ENCODE data around the gene DCLRE1A. TPM values are rescaled to one million over a fixed set of nuclear protein-coding genes. Genes with fewer than 3 reads are reported as not detected.

The DCLRE1A gene
- polyA plus RNA-seq (ENCODE audit: insufficient read length in 10 of 10) = 1 to 10 TPM; 4.8 to 6.5 (median 5.8) TPM
- long read RNA-seq, donor 1 = 0 reads
- long read RNA-seq, donor 2, full-length matches to known transcripts = 1 of 1 reads
- long read RNA-seq, donor 2, partial matches to known transcripts = 0 of 1 reads
- long read RNA-seq, donor 2, other reads (novel, unspliced or antisense) = 0 of 1 reads
- long read RNA-seq, donor 3 = 0 reads
- long read RNA-seq, donor 4, full-length matches to known transcripts = 1 of 1 reads
- long read RNA-seq, donor 4, partial matches to known transcripts = 0 of 1 reads
- long read RNA-seq, donor 4, other reads (novel, unspliced or antisense) = 0 of 1 reads
- long read RNA-seq, donor 5 = 0 reads
- long read RNA-seq, donor 6, full-length matches to known transcripts = 2 of 2 reads
- long read RNA-seq, donor 6, partial matches to known transcripts = 0 of 2 reads
- long read RNA-seq, donor 6, other reads (novel, unspliced or antisense) = 0 of 2 reads
- long read RNA-seq, donor 7 = 0 reads
- long read RNA-seq, donor 8, full-length matches to known transcripts = 1 of 1 reads
- long read RNA-seq, donor 8, partial matches to known transcripts = 0 of 1 reads
- long read RNA-seq, donor 8, other reads (novel, unspliced or antisense) = 0 of 1 reads
- long read RNA-seq, donor 9 = 0 reads

GRCh38 chr10:113854013-113854760, at the start of gene DCLRE1A, which contains the start of gene NHLRC2:
TSS of gene DCLRE1A (minus strand) at chr10:113854082. CDS start at chr10:113853182, 900 bp downstream.
TSS of gene NHLRC2 (plus strand) at chr10:113854661. CDS start at chr10:113854873, 212 bp downstream.
- peak; percentile 79 to 94 (median 84) for DNase-seq

GRCh38 chr10:113899952-113900598, 46.2 kb upstream of the DCLRE1A start:
- DNase-seq = no peak

DNA sequence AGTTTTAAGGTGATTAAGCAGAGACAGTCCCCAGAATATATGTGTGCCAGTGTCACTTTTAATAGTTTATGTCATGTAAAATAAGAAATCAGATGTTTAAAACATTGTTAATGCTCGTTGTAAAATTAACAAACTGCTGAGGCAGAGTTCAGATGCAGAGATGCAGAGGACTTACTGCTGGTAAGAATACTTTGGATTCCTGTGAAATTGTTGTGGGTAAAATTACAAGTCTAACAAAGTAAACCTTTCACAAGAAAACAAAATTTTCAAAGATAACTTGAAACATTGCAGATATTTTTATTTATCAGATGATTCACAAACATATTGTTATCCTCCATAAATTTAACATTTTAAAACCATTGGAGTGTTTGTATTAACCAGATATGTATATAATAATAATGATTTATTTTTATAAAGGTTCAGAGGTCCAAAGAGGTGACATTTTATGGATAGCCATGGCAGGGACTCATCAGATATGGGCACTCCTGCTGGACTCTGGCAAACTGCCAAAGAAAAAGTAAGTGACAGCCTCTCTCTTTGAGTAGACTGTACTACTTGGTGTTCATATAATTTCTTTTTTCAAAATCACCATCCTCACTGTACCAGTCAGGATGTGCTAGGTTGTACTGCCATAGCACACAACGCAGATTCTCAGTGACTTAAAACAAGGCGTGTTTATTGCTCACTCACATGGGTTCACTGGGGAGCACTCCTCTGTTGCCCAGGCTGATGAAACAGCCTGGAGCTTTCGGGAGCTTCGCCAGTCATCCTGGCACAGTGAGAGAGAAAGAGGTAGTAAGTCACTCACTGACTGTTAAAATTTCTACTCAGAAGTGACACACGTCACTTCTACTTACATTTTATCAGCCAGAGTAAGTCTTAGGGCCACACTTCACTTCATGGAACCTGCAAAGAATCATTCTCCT, 44.1 kb upstream of the DCLRE1A start:
- DNase-seq = no peak

GRCh38 chr10:113895018-113895417, 41.1 kb upstream of the DCLRE1A start:
- no peak for DNase-seq

DNA sequence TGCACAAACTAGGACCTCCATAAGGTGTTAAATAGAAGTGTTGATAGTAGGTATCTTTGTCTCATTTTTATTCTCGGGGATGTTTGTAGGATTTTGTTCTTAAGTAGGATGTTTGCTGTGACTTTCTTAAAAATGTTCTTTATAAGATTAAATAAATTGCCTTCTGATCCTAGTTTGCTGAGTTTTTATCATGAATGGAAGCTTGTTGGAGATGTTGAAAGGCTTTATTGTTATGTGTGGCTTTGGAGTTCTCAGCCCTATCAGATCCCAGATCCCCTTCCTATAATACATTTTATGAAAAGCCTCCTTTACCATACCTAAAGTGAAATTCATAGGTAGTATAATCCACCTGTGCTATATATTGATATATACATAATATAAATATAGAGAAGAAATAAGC, 40.7 kb upstream of the DCLRE1A start:
- no peak for DNase-seq

DNA sequence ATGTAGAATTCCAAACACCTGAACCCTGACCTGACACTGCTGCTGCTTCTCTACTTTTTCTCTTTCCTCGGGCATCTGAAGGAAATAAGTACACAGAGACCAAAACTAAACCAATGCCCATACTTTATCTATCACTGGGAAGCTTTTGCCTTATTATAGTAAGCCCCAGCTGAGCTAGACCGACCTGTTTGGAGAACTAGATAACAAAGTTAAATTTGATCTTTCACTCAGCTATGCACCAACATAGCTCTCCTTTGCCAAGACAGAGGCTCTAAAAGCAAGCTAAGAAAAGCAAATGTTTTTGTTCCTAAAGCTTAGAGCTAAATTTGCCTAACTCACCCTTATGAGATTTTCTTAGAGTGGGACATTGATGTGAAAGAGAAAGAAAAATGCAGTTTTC, 39.7 kb upstream of the DCLRE1A start:
- DNase-seq = no peak

DNA sequence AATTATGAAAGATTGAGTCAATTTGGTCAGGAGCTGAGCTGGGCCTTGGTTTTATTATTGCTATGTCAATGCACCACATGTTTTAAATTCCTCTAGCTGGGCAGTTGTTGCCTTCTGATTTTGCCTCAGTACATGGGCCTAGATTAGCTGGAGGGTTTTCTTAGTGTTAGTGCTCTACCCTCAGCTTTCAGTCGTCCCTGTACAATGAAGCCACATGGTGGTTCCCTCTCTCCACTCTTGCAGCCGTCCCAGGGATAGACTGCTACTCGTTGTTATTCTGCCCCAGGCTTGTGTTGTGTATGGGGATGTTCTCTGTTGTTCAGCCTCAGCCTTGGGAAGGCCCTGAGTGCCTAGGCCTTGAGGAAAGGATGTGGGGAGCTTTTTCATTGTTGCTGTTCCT, 37.6 kb upstream of the DCLRE1A start:
- DNase-seq = no peak

GRCh38 chr10:113890769-113891168, 36.9 kb upstream of the DCLRE1A start:
- no peak for DNase-seq

GRCh38 chr10:113889911-113890310, 36.0 kb upstream of the DCLRE1A start:
- DNase-seq = no peak

DNA sequence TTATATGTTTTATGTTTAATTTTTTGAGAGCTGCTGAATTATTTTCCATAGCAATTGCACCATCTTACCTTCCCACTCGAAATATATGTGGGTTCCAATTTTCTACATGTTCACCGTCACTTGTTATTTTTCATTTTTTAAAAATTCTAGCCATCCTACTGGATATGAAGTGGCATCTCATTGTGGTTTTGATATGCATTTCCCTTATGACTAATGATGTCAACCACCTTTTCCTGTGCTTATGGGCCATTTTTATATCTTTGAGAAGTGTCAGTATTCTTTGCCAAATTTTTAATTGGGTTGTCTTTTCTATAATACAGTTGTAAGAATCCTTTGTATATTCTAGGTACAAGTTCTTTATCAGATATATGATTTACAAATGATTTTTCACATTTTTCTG, 28.4 kb upstream of the DCLRE1A start:
- no peak for DNase-seq

DNA sequence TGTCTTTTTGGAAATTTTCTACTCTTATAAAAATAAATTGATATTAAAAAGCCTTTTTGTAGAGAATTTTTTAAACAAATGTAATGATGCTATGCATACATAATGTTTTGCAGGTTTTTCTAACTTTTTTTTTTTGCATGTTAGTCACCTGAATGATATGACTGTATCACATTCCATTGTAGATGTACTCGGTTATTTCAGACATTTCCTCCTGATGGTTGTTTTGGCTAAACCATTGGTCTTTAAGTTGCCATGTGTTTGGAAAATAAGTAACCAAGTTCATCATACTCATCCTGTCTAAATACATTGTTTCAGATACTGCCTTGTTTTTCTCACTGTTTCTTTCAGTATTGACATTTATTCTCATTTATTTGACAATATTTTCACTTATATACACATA, 26.4 kb upstream of the DCLRE1A start:
- no peak for DNase-seq

DNA sequence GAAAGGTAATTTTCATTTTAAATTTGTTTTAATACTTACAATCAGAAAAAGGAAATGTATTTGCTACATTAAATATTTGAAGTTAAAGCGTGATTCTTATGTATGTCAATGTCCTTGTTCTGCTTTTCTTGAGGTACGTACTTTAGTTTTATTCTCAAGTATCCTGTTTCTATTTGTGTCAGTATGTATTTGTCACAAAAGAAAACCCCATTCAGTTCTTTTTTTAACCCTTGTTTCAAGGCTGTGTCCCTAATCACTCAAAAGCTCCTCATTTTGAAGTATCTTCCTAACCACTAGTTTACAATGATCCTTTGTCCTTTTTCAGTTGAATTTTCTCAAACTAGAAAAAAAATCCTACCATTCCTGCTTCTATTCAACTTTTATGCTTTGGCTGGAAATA, 25.8 kb upstream of the DCLRE1A start:
- no peak for DNase-seq

DNA sequence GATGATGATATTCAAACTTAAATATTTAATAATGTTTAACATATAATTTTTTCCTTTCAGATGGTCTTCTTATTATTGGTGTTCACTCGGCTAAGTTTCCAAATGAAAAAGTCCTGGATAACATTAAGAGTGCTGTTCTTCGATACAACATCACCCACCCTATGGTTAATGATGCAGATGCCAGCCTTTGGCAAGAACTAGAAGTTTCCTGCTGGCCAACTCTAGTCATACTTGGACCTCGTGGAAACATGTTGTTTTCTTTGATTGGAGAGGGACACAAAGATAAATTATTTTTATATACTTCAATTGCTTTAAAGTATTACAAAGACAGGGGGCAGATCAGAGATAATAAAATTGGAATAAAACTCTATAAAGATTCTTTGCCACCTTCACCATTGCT, 22.6 kb upstream of the DCLRE1A start:
- DNase-seq = no peak

DNA sequence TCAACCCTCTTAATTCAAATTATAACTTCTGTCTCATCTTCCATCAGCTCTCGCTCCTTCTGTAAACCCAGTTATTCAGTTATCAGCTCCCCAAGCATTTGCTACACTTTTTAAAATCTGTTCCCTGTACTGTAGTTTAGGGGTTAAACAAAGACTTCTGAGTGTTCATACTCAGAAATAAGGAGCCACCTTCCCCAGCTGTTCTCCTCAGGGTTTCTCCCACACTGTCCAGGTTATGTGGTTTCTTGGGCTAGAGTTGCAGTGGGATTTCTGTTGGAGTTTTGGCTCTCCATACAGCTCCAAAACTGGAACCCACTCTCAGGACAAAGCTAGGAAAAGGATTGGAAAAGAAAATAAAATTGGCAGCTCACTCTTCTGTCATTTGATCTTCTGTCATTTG, 21.3 kb upstream of the DCLRE1A start:
- no peak for DNase-seq

DNA sequence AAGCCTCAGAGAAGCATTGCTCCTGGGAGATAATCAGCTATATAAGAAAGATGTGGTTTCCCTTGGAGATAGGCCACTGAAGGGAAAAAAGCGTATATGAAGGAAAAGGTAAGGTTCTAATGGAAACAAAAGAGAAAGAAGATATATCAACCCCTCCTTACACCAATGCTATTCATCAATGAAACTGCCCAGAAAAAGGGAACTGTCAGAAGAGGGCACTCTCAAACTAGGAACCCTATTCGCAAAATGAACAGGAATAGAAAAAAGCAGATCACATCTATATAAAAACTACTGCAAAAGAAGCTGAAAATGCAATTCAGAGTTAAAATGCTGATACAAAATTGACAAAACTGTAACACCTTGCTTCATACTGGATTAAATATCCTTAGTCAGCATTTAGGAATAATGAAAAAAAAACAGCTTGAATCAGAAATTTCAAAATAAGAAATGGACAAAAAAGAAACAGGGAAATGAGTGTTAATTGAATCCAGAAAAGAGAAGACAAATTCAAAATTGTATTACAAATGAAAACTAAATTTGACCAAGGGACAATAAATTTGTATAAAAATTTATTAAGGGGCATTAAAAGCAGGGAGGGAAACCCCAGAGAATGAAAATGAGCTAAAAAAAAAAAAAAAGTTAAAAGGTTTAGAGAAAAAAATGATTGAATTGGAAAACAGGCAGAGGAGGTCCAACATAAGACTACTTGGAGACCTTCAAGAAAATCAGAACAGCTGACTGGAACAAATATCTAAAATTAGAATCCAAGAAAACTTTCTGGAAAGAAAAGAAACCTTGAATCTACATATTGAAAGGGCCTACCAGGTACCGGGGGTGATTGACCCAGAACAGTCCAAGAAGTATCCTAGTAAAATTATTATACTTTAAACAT, 18.5 kb upstream of the DCLRE1A start:
- DNase-seq = no peak

DNA sequence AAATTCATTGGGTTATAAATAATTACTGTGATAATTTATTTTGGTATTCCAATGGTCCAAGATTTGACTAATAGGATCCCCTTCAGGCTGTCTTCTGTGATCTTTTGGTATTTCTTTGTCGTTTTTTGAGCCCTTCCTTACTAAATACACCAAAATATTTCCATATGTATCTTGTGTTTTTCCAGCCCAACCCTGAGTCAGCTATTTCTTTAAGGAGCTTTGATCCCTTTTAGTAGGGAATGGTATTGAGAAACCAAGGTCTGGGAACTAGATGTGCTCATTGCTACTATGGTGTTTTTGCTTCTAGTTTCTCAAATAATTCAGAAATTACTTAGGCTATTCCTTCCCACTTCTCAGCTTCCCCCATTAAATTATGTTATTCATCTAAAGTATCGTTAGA, 15.9 kb upstream of the DCLRE1A start:
- DNase-seq = no peak

- DNase-seq = no peak
Observed at GRCh38 chr10:113867904-113868303, 14.0 kb upstream of the DCLRE1A start.

DNA sequence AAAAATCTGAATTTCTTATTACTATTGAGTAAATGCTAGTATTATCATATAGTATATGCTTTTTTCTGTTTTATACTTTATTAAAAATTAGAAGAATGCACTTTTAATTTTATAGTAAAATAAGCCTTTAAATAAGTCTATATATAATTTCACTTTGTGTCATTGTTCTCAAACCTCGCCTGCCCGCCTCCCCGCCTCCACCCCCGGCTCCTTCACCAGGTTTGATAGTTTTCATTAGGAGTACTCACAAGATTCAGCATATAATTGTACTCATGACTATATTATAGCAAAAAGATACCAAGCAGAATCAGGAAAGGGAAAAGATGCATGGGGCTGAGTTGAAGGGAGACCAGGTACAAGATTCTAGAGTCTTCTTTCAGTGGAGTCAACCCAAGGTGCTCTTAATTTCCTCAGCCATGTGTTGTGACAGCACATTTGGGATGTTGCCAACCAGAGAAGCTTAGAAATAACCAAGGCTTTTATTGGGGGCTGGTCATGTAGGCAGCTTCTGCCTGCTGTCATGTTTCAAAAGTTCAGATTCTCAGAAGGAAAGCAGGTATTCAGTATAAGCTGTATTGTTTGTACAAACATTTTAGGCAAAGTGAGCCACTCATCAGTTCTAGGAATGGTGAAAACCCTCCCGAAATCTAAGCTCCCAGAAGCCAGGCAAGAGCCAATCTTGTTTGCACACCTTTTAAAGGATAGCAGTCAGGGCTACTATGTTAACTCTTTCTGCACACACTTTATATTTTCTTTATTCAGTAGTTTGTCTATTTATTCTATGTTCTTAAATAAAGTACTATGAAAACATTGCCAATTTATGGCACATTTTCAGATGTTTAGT, 12.9 kb upstream of the DCLRE1A start:
- DNase-seq = no peak

GRCh38 chr10:113865901-113866300, 12.0 kb upstream of the DCLRE1A start:
- DNase-seq = no peak
